ENCODE data around the gene PTGES3L. TPM values are rescaled to one million over a fixed set of nuclear protein-coding genes. Genes with fewer than 3 reads are reported as not detected.
A peak's percentile ranks its signal among the peaks of the same experiment; 100 is the strongest.

The PTGES3L gene
- total and polyA plus RNA-seq, 2 of the 13 experiments (the other 11 are each of a cell fraction or from before 2014, with no cell fraction given) = 1.2 to 2.9 TPM

GRCh38 chr17:42975265-42975664, 4.6 kb downstream of the PTGES3L start (continued):
- TF ChIP-seq WIZ (CRISPR knock-in tag; IDR thresholded peaks at IDR 0.05) (0 out of 2 replicates have a peak, but pooled peaks have one; percentile 22), SRSF4 (IDR thresholded peaks at IDR 0.05; ENCODE audit: low read depth, low read length, poor library complexity, severe bottlenecking) (no peak), PHF21A (CRISPR knock-in tag; IDR thresholded peaks at IDR 0.05) (no peak), ZNF713 (CRISPR knock-in tag; IDR thresholded peaks at IDR 0.05) (no peak), DNMT1 (CRISPR knock-in tag; IDR thresholded peaks at IDR 0.05) (no peak), ZNF556 (CRISPR knock-in tag; IDR thresholded peaks at IDR 0.05; ENCODE audit: borderline replicate concordance) (no peak), PRDM15 (CRISPR knock-in tag; IDR thresholded peaks at IDR 0.05) (no peak), SIX1 (CRISPR knock-in tag; IDR thresholded peaks at IDR 0.05; ENCODE audit: borderline replicate concordance) (no peak), KLF11 (CRISPR knock-in tag; IDR thresholded peaks at IDR 0.05) (0 out of 2 replicates have a peak, but pooled peaks have one; percentile 43), RFX3 (CRISPR knock-in tag; IDR thresholded peaks at IDR 0.05) (no peak), ETV6 (CRISPR knock-in tag; conservative IDR thresholded peaks at IDR 0.05) (no peak), ZNF709 (CRISPR knock-in tag; IDR thresholded peaks at IDR 0.05) (no peak), ZNF777 (CRISPR knock-in tag; IDR thresholded peaks at IDR 0.05) (no peak), MTERF4 (CRISPR knock-in tag; IDR thresholded peaks at IDR 0.05) (no peak), ZNF142 (CRISPR knock-in tag; IDR thresholded peaks at IDR 0.05) (no peak), U2AF2 (IDR thresholded peaks at IDR 0.05; ENCODE audit: low read depth, low read length) (no peak), THAP8 (CRISPR knock-in tag; IDR thresholded peaks at IDR 0.05; ENCODE audit: borderline replicate concordance) (no peak), NRL (CRISPR knock-in tag; IDR thresholded peaks at IDR 0.05; ENCODE audit: borderline replicate concordance) (no peak), MTF1 (CRISPR knock-in tag; IDR thresholded peaks at IDR 0.05) (no peak), TBP (CRISPR knock-in tag; IDR thresholded peaks at IDR 0.05) (no peak), ZNF460 (CRISPR knock-in tag; IDR thresholded peaks at IDR 0.05; ENCODE audit: borderline replicate concordance) (no peak)

Data from HepG2 (cell line).